Hematopoietic multipotent progenitor cell treated with erythropoietin and hydrocortisone succinate and interleukin-3 and kit ligand, for 8 days (in vitro differentiated cells): ENCODE data around the gene NPL.

Experiments used
- DNase-seq: peaks from one replicate; pipeline ENCODE4 v3.0.0-alpha.2; 2015

The NPL gene

GRCh38 chr1:182789138-182790076 is at the start of gene NPL:
TSS of gene NPL (plus strand) at chr1:182789773. CDS start at chr1:182794372, 4,599 bp downstream.
- DNase-seq, result peak; percentile 84

- DNase-seq, result no peak
Observed at GRCh38 chr1:182740120-182740519, 49.5 kb upstream of the NPL start.

- DNase-seq, result no peak
Observed at GRCh38 chr1:182742780-182743179, 46.8 kb upstream of the NPL start.

- DNase-seq, result no peak
Observed at GRCh38 chr1:182752077-182752988, 37.2 kb upstream of the NPL start.

- no peak for DNase-seq
Observed at GRCh38 chr1:182754087-182754486, 35.5 kb upstream of the NPL start.

GRCh38 chr1:182754543-182755314 is 34.8 kb upstream of the NPL start:
- no peak for DNase-seq

GRCh38 chr1:182755632-182756031 is 33.9 kb upstream of the NPL start:
- no peak for DNase-seq

GRCh38 chr1:182756423-182756822 is 33.1 kb upstream of the NPL start:
- no peak for DNase-seq

GRCh38 chr1:182761396-182762395 is 27.9 kb upstream of the NPL start:
- peak; percentile 84 for DNase-seq

GRCh38 chr1:182762536-182762935 is 27.0 kb upstream of the NPL start:
- DNase-seq, result no peak

GRCh38 chr1:182764029-182764727 is 25.4 kb upstream of the NPL start:
- DNase-seq, result no peak

GRCh38 chr1:182765391-182765790 is 24.2 kb upstream of the NPL start:
- no peak for DNase-seq

GRCh38 chr1:182766050-182766449 is 23.5 kb upstream of the NPL start:
- no peak for DNase-seq

GRCh38 chr1:182766881-182767645 is 22.5 kb upstream of the NPL start:
- no peak for DNase-seq

GRCh38 chr1:182768963-182769362 is 20.6 kb upstream of the NPL start:
- DNase-seq, result no peak

- DNase-seq, result no peak
Observed at GRCh38 chr1:182770232-182770631, 19.3 kb upstream of the NPL start.

- DNase-seq, result no peak
Observed at GRCh38 chr1:182771187-182771984, 18.2 kb upstream of the NPL start.

GRCh38 chr1:182777386-182777785 is 12.2 kb upstream of the NPL start:
- DNase-seq, result no peak

- no peak for DNase-seq
Observed at GRCh38 chr1:182778862-182779261, 10.7 kb upstream of the NPL start.
